ENCODE measurements around the gene PLEKHH2. TPM values are rescaled to one million over a fixed set of nuclear protein-coding genes. Genes with fewer than 3 reads are reported as not detected.

PLEKHH2 gene
- total RNA-seq, 1 donor from 2014 or later: 0.84 TPM

DNA sequence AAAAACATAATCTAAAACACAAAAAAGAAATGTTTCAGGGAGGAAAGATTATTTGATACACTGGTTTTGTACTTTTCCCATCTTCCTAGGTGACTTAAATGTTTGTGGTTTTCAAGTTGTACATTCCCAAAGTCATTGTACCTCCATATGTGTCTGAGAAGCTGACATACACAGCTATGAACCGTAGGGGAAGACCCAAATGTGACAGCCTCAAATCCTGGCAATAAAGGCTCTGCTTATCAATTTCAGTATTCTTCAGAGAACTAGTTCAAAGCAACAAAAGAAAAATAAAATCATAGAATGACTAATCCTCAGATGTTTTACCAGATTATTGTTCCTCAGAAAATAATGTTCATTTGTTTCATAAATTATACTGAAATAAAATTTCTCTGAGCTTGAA, 139.3 kb downstream of the PLEKHH2 start:
- peaks cover 8% of the 10 kb centered on the region for H3K36me3 Mint-ChIP-seq (ENCODE audit: low read depth, unreplicated experiment)
- no peak overlapping the region for H3K4me3 Mint-ChIP-seq (ENCODE audit: unreplicated experiment)
- peaks cover 3% of the 10 kb centered on the region for H3K4me1 Mint-ChIP-seq (ENCODE audit: low read depth, unreplicated experiment)
- H3K4me3 ChIP-seq (ENCODE audit: insufficient read depth, low read depth, low read length): no peak overlapping the region
- no peaks in the 10 kb centered on the region for H3K27me3 ChIP-seq (ENCODE audit: insufficient read depth, low read length)
- FAIRE-seq (no peak), DNase-seq (ENCODE audit: low read depth) (no peak)
- peaks cover 6% of the 10 kb centered on the region for H3K79me2 ChIP-seq (ENCODE audit: insufficient read depth, low read length)
- H3K4me1 ChIP-seq (ENCODE audit: insufficient read depth, low read length): peaks cover 4% of the 10 kb centered on the region
- H3K9me3 ChIP-seq (ENCODE audit: insufficient read depth, low read depth, low read length): no peaks in the 10 kb centered on the region
- H3K27me3 Mint-ChIP-seq (ENCODE audit: low read depth, unreplicated experiment): no peaks in the 10 kb centered on the region
- no peak overlapping the region for H2AFZ ChIP-seq (ENCODE audit: low read depth, low read length)
- no peak overlapping the region for H3K27ac ChIP-seq (ENCODE audit: low read depth, low read length)
- H3K36me3 ChIP-seq (ENCODE audit: insufficient read depth, low read length): no peaks in the 10 kb centered on the region
- H3K9ac ChIP-seq (ENCODE audit: low read length): no peak overlapping the region
- H4K20me1 ChIP-seq (ENCODE audit: insufficient read depth, low read length): no peaks in the 10 kb centered on the region
- no peak overlapping the region for H3K4me2 ChIP-seq (ENCODE audit: low read length)
- no peaks in the 10 kb centered on the region for H3K9me3 Mint-ChIP-seq (ENCODE audit: unreplicated experiment)
- H3K27ac Mint-ChIP-seq (ENCODE audit: unreplicated experiment): no peak overlapping the region
- TF ChIP-seq, protein P1, sequence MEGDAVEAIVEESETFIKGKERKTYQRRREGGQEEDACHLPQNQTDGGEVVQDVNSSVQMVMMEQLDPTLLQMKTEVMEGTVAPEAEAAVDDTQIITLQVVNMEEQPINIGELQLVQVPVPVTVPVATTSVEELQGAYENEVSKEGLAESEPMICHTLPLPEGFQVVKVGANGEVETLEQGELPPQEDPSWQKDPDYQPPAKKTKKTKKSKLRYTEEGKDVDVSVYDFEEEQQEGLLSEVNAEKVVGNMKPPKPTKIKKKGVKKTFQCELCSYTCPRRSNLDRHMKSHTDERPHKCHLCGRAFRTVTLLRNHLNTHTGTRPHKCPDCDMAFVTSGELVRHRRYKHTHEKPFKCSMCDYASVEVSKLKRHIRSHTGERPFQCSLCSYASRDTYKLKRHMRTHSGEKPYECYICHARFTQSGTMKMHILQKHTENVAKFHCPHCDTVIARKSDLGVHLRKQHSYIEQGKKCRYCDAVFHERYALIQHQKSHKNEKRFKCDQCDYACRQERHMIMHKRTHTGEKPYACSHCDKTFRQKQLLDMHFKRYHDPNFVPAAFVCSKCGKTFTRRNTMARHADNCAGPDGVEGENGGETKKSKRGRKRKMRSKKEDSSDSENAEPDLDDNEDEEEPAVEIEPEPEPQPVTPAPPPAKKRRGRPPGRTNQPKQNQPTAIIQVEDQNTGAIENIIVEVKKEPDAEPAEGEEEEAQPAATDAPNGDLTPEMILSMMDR (IDR thresholded peaks at IDR 0.05; ENCODE audit: insufficient read depth, low read depth, low read length): no peak
- no peak for TF ChIP-seq EZH2 (IDR thresholded peaks at IDR 0.05; ENCODE audit: insufficient read depth, low read length)

DNA sequence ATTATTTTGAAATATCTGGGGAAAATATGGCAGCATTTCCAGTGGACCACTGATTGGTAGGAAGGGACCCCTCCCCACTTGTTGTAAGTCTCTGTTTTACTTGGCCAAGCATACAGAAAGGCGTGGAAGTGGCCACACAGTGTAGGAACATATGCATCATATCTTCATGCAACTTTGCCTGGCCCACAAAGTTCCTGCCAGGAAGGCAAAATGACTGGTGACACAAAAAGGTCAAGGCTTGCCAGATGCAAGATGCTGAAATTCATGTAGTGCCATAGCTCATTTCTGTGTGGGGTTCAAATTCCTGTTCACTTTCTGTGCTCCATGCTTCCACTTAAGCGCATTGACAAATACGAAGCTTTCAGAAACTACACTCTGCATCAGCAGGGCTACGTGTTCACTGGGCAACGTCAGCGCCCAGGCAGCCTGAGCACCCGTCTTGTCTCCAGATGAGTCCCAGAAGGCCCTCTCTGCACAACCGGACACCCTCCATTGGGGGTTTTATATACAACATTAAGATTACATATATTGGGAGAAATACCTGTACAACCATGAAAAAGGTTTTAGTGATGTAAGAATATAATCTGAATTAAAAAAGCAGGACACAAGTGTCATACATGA, 140.4 kb downstream of the PLEKHH2 start:
- DNase-seq (ENCODE audit: low read depth) (no peak), FAIRE-seq (no peak)
- Histone ChIP-seq H3K9ac (ENCODE audit: low read length) (no peak overlapping the region), H3K79me2 (ENCODE audit: insufficient read depth, low read length) (peaks cover 6% of the 10 kb centered on the region), H4K20me1 (ENCODE audit: insufficient read depth, low read length) (no peaks in the 10 kb centered on the region), H3K36me3 (ENCODE audit: insufficient read depth, low read length) (no peaks in the 10 kb centered on the region), H3K27me3 (ENCODE audit: insufficient read depth, low read length) (no peaks in the 10 kb centered on the region), H3K4me1 (ENCODE audit: insufficient read depth, low read length) (peaks cover 4% of the 10 kb centered on the region), H3K4me2 (ENCODE audit: low read length) (no peak overlapping the region), H3K27ac (ENCODE audit: low read depth, low read length) (no peak overlapping the region), H2AFZ (ENCODE audit: low read depth, low read length) (no peak overlapping the region), H3K4me3 (ENCODE audit: insufficient read depth, low read depth, low read length) (no peak overlapping the region), H3K9me3 (ENCODE audit: insufficient read depth, low read depth, low read length) (no peaks in the 10 kb centered on the region)
- no peak for TF ChIP-seq EZH2 (IDR thresholded peaks at IDR 0.05; ENCODE audit: insufficient read depth, low read length)
- TF ChIP-seq, protein P1 (IDR thresholded peaks at IDR 0.05; ENCODE audit: insufficient read depth, low read depth, low read length): no peak
- no peak overlapping the region for H3K4me3 Mint-ChIP-seq (ENCODE audit: unreplicated experiment)
- no peak overlapping the region for H3K27ac Mint-ChIP-seq (ENCODE audit: unreplicated experiment)
- H3K36me3 Mint-ChIP-seq (ENCODE audit: low read depth, unreplicated experiment): peaks cover 10% of the 10 kb centered on the region
- H3K4me1 Mint-ChIP-seq (ENCODE audit: low read depth, unreplicated experiment): peaks cover 3% of the 10 kb centered on the region
- no peaks in the 10 kb centered on the region for H3K9me3 Mint-ChIP-seq (ENCODE audit: unreplicated experiment)
- H3K27me3 Mint-ChIP-seq (ENCODE audit: low read depth, unreplicated experiment): no peaks in the 10 kb centered on the region

DNA sequence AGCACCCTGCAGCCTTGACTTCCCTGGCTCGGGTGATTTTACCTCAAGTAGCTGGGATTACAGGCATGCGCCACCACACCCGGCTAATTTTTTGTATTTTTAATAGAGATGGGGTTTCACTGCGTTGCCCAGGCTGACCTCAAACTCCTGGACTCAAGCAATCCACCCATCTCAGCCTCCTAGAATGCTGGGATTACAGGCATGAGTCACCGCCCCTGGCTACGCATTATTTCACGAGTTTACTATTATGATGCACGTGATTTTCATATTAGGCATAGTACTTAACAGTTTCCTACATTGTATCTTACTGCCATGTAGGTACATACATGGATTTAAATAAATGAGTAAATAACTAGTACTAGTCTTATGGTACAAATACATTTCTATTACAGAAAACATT, 141.2 kb downstream of the PLEKHH2 start:
- no peak for TF ChIP-seq EZH2 (IDR thresholded peaks at IDR 0.05; ENCODE audit: insufficient read depth, low read length)
- TF ChIP-seq, protein P1 (IDR thresholded peaks at IDR 0.05; ENCODE audit: insufficient read depth, low read depth, low read length): no peak
- no peak overlapping the region for H3K27ac Mint-ChIP-seq (ENCODE audit: unreplicated experiment)
- Histone ChIP-seq H3K9me3 (ENCODE audit: insufficient read depth, low read depth, low read length) (no peaks in the 10 kb centered on the region), H3K79me2 (ENCODE audit: insufficient read depth, low read length) (peaks cover 6% of the 10 kb centered on the region), H3K36me3 (ENCODE audit: insufficient read depth, low read length) (no peaks in the 10 kb centered on the region), H3K27me3 (ENCODE audit: insufficient read depth, low read length) (no peaks in the 10 kb centered on the region), H3K4me2 (ENCODE audit: low read length) (no peak overlapping the region), H2AFZ (ENCODE audit: low read depth, low read length) (no peak overlapping the region), H3K9ac (ENCODE audit: low read length) (no peak overlapping the region), H4K20me1 (ENCODE audit: insufficient read depth, low read length) (no peaks in the 10 kb centered on the region), H3K4me3 (ENCODE audit: insufficient read depth, low read depth, low read length) (no peak overlapping the region), H3K4me1 (ENCODE audit: insufficient read depth, low read length) (peaks cover 4% of the 10 kb centered on the region), H3K27ac (ENCODE audit: low read depth, low read length) (no peak overlapping the region)
- DNase-seq (ENCODE audit: low read depth) (no peak), FAIRE-seq (no peak)
- peaks cover 3% of the 10 kb centered on the region for H3K4me1 Mint-ChIP-seq (ENCODE audit: low read depth, unreplicated experiment)
- H3K36me3 Mint-ChIP-seq (ENCODE audit: low read depth, unreplicated experiment): peaks cover 10% of the 10 kb centered on the region
- H3K9me3 Mint-ChIP-seq (ENCODE audit: unreplicated experiment): no peaks in the 10 kb centered on the region
- H3K27me3 Mint-ChIP-seq (ENCODE audit: low read depth, unreplicated experiment): no peaks in the 10 kb centered on the region
- H3K4me3 Mint-ChIP-seq (ENCODE audit: unreplicated experiment): no peak overlapping the region

Data from astrocyte (in vitro differentiated cells and primary cell).